WI38 (cell line): ENCODE data around the gene CNOT2.

Experiments
- H3K4me3 ChIP-seq: 2 replicates; pipeline ENCODE4 v1.5.1; 2011; ENCODE audit warnings: low read depth, mild to moderate bottlenecking, control low read depth, low read length
- TF ChIP-seq, protein P1 (sequence below): IDR thresholded peaks from 2 replicates; pipeline ENCODE4 v1.5.1; 2012; ENCODE audit warnings: low read depth, mild to moderate bottlenecking, control low read depth, low read length

CNOT2 gene

DNA sequence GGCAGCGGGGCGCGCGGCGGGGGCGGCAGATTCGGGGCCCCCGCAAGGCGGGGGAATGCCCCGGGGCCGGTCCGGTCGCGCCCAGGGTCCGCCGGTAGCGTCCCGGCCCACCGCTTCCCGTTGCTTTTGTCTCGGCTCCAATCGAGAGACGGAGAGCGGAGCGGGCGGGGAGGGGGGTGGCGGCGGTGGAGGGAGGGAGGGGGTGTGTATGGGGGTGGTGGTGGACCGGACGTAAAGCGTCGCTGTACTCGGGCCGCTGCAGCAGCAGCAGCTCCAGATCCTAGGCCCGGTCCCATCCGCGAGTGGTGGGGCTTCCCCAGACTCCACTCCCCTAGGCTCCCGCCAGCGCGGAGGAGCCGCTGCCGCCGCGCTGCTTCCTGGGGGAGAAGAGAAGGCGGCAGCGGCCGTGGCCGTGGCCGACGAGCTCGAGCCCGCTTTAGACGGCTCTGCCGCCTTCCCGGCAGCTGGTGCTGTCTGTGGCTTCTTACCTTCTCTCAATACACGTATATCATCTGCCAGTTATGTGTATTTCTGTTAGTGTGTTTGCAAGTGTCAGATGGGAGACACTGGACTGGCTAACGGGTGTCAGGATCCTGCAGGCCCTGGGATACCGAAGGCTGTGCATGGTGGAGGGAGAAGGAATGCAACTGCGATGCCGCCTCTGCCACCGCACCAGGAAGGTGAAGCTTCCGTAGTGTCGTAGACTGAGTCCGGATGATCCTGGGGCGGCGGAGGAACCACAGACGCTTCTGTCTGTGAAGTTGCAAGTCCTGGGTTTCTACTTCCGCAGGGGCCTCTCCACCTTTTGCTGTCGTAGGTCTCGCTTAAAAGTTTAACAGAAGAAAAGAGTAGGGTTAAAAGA lies 508 bp downstream of the CNOT2 start:
- peak overlapping the region; percentile 90 for H3K4me3 ChIP-seq
- TF ChIP-seq, protein P1, sequence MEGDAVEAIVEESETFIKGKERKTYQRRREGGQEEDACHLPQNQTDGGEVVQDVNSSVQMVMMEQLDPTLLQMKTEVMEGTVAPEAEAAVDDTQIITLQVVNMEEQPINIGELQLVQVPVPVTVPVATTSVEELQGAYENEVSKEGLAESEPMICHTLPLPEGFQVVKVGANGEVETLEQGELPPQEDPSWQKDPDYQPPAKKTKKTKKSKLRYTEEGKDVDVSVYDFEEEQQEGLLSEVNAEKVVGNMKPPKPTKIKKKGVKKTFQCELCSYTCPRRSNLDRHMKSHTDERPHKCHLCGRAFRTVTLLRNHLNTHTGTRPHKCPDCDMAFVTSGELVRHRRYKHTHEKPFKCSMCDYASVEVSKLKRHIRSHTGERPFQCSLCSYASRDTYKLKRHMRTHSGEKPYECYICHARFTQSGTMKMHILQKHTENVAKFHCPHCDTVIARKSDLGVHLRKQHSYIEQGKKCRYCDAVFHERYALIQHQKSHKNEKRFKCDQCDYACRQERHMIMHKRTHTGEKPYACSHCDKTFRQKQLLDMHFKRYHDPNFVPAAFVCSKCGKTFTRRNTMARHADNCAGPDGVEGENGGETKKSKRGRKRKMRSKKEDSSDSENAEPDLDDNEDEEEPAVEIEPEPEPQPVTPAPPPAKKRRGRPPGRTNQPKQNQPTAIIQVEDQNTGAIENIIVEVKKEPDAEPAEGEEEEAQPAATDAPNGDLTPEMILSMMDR = no peak

DNA sequence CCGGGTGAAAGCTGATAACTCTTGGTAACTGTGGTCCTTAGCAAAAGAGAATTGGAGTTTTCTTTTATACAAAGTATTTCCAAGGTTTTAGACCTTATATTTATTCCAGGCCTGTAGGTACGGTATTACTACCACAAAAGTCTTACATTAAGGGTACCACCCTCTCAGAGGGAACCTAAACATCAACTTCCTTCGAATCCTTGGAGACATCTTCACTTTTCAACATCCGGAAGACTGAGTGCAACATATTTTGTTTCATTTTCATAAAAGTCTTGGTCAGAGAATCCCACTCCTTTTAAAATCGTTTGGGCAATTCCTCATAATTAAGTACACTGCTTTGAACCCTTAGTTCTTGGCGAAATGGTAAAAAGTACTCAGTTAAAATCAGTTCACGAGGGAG lies 1.2 kb downstream of the CNOT2 start:
- TF ChIP-seq, protein P1 = no peak

DNA sequence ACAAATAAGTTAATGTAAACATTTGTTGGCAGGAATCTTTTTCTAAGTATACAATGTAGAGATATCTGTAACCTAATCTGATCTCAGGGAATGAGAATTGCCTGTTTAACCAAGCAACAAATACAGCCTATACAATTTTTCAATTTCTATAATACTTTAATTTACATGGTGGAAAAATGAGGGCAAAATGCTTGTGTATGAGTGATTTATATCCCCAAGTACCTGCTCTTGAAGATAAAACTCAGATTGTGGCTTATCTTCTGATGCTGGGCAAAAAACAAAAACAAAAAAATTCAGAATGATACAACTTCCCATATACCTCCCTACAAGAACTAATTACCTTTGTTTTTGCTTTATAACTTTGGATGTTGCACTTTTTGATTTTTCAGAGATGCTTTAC lies 2.2 kb downstream of the CNOT2 start:
- TF ChIP-seq, protein P1 = no peak
- no peak overlapping the region for H3K4me3 ChIP-seq

More for the DNA sequence above, 1.2 kb downstream of the CNOT2 start:
- H3K4me3 ChIP-seq = peak overlapping the region; percentile 90

DNA sequence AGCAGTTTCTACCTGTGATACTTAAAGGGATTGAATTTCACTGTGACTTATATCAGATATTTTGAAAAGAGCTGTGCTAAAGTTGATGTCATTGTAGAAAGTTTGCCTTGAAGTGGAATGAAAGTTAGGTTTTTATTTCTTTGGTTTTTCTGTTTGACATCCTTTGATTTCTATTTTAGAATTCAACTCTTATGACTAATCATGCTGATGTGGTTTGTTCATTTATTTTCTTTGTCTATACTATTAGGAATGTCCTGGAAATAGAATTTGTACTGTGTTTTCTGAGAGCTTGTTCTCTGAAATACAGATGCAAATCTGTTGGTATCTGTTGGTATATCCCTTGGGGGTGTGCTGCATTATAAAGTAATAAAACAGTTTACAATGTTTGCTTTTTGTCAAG lies 3.3 kb downstream of the CNOT2 start:
- TF ChIP-seq, protein P1 = no peak
- no peak overlapping the region for H3K4me3 ChIP-seq

DNA sequence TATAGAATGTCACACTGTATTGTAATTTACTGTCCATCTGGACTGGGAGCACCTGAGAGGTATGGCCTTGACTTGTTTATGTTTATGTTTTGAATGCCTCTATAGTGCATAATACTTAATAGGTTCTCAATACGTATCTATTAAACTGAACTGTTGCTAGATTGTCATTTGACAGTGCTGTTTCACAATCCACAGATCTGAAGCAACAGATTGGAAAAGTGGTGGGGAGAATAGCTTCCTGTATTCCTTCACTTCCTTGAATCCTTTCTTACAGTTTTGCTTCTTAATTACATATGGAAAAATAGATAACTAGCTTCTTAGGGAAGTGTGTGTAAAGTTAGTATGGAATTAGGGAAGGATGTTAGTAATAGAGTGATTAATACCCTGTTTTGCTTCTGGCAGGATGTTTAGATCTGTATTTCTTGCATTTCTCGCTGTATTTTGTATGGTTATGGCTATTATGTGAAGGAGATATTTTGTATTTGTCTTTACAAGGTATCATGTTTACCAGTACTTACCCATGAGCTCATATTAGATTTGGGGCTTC lies 4.5 kb downstream of the CNOT2 start:
- no peak overlapping the region for H3K4me3 ChIP-seq
- TF ChIP-seq, protein P1 = no peak

DNA sequence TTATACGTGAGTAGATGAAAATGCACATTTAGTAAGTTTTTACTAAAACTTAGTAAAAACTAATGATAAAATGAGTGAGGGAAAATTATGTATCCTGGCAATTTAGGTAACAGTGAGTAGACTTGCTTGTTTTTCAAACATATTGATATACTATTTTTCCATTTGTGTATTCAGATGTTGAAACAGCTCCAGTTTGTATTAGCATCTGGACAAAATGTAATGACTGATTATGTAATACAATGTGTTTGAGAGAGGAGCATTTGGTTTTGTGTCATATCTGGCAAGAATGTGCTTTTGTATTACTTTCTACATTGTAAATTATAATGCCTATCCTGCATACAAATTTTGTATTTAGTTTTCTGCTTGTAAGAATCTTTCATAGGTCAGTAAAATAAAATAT lies 5.6 kb downstream of the CNOT2 start:
- TF ChIP-seq, protein P1 = no peak
- no peak overlapping the region for H3K4me3 ChIP-seq

DNA sequence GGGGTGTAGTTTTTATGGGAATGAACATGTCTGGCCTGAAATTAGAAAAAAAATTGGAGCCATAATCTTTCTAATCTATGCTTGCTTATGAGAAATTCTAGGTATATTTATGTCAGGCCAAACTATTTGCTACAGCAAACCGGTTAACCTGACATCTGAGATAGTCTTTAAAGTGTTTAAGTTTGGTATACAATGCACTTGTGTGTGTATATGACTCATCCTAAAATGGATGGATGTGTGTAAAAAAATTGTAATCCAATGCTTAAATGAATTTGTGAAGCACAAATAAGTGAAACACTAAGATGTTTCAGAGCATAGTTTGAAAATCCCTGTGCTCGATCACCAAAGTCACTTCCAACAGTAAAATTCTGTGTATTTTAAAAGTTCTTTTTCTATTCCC lies 6.7 kb downstream of the CNOT2 start:
- H3K4me3 ChIP-seq = no peak overlapping the region
- TF ChIP-seq, protein P1 = no peak
